ENCODE data around the gene CSF3.
A peak's percentile ranks its signal among the peaks of the same experiment; 100 is the strongest.

The CSF3 gene

GRCh38 chr17:40025991-40026815 is 11.0 kb downstream of the CSF3 start:
- peak; percentile 45 for DNase-seq

- peak; percentile 83 for DNase-seq
These were observed 11.8 kb downstream of the CSF3 start for GRCh38 chr17:40026816-40027613.

- DNase-seq = no peak
These were observed 12.4 kb downstream of the CSF3 start for GRCh38 chr17:40027614-40028012.

GRCh38 chr17:40028595-40028994 is 13.4 kb downstream of the CSF3 start:
- no peak for DNase-seq

GRCh38 chr17:40031706-40032105 is 16.5 kb downstream of the CSF3 start:
- no peak for DNase-seq

GRCh38 chr17:40032322-40033320 is 17.4 kb downstream of the CSF3 start:
- DNase-seq = no peak

GRCh38 chr17:40033339-40033738 is 18.1 kb downstream of the CSF3 start:
- no peak for DNase-seq

GRCh38 chr17:40034426-40035161 is 19.4 kb downstream of the CSF3 start:
- DNase-seq = no peak

- DNase-seq = no peak
These were observed 19.9 kb downstream of the CSF3 start for GRCh38 chr17:40035162-40035559.

- DNase-seq = no peak
These were observed 23.8 kb downstream of the CSF3 start for GRCh38 chr17:40038882-40039513.

GRCh38 chr17:40041196-40041595 is 26.0 kb downstream of the CSF3 start:
- no peak for DNase-seq

- no peak for DNase-seq
These were observed 41.3 kb downstream of the CSF3 start for GRCh38 chr17:40056379-40057015.

GRCh38 chr17:40058186-40058784 is 43.0 kb downstream of the CSF3 start:
- no peak for DNase-seq

- DNase-seq = no peak
These were observed 43.6 kb downstream of the CSF3 start for GRCh38 chr17:40058865-40059264.

- no peak for DNase-seq
These were observed 44.7 kb downstream of the CSF3 start for GRCh38 chr17:40059729-40060475.

- DNase-seq = no peak
These were observed 45.8 kb downstream of the CSF3 start for GRCh38 chr17:40060887-40061608.

GRCh38 chr17:40061609-40062038 is 46.4 kb downstream of the CSF3 start:
- DNase-seq = no peak

- peak; percentile 65 for DNase-seq
These were observed 47.3 kb downstream of the CSF3 start, which contains the start of gene THRA for GRCh38 chr17:40062329-40063186. THRA (plus strand) TSS chr17:40062965; CDS start chr17:40074489, 11,524 bp downstream.

All from activated CD4-positive, alpha-beta T cell treated with anti-CD3 and anti-CD28 coated beads, Interleukin-10, Interleukin-2, amounts not matched to agents 100 ng/mL and 50 ng/mL, durations not matched to agents 16 hours and 8 hours (primary cell).